ENCODE results near the gene NHSL1. TPM values are rescaled to one million over a fixed set of nuclear protein-coding genes. Genes with fewer than 3 reads are reported as not detected.
"Not testable (repeated sequence)": the region's sequence is repeated elsewhere in the genome, so short reads cannot be mapped to it uniquely, and the experiment has no call there.

The NHSL1 gene
- total RNA-seq, 2 experiments from 2014 or later, result 0.68 to 0.76 TPM

DNA sequence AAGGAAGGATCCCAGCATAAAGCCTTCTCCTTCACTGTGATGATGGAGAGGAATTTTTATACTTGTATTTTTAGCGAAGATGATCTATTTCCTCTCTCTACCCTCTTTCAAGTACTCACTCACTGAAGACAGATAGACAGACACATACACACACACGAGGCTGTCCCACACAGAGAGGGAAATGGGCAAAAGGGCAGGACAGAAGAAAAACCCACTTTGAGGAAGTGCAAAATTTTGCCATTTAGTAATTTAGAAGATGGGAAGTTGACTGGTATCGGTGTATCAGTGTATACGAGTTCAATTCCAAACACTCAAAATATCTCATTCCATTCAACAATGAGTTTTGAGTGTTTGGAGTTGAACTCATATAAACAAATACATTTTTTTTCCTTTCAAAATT lies 64.4 kb downstream of the NHSL1 start:
- no peaks in the 10 kb centered on the region for H3K36me3 Mint-ChIP-seq
- H3K9me3 Mint-ChIP-seq, result no peaks in the 10 kb centered on the region
- no peak for DNase-seq
- no peak overlapping the region for H3K27ac Mint-ChIP-seq
- no peaks in the 10 kb centered on the region for H3K4me1 Mint-ChIP-seq
- no peak overlapping the region for H3K4me3 Mint-ChIP-seq
- H3K27me3 Mint-ChIP-seq, result no peaks in the 10 kb centered on the region

GRCh38 chr6:138434096-138434495 lies 65.2 kb downstream of the NHSL1 start:
- Mint-ChIP-seq H3K4me3 (no peak overlapping the region), H3K9me3 (no peaks in the 10 kb centered on the region), H3K36me3 (no peaks in the 10 kb centered on the region), H3K27me3 (no peaks in the 10 kb centered on the region), H3K4me1 (no peaks in the 10 kb centered on the region), H3K27ac (no peak overlapping the region)
- no peak for DNase-seq

DNA sequence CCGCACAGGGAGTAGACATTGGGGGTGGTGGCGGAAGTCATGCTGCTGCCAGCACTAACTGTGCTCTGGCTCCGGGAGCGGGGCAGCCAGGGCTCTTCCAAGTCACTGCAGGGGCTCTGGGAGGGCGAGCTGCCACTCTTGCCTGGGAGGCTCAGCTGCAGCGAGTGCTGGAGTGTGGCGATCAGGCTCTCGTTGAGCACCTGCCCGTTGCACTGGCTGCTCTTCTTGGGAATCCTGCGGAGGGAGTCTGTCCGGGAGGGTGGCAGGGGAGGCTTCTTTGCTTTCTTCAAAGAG lies 67.3 kb downstream of the NHSL1 start:
- Mint-ChIP-seq H3K4me3 (no peak overlapping the region), H3K27me3 (no peaks in the 10 kb centered on the region), H3K27ac (no peak overlapping the region), H3K36me3 (no peaks in the 10 kb centered on the region), H3K9me3 (no peaks in the 10 kb centered on the region), H3K4me1 (no peaks in the 10 kb centered on the region)
- DNase-seq, result no peak

DNA sequence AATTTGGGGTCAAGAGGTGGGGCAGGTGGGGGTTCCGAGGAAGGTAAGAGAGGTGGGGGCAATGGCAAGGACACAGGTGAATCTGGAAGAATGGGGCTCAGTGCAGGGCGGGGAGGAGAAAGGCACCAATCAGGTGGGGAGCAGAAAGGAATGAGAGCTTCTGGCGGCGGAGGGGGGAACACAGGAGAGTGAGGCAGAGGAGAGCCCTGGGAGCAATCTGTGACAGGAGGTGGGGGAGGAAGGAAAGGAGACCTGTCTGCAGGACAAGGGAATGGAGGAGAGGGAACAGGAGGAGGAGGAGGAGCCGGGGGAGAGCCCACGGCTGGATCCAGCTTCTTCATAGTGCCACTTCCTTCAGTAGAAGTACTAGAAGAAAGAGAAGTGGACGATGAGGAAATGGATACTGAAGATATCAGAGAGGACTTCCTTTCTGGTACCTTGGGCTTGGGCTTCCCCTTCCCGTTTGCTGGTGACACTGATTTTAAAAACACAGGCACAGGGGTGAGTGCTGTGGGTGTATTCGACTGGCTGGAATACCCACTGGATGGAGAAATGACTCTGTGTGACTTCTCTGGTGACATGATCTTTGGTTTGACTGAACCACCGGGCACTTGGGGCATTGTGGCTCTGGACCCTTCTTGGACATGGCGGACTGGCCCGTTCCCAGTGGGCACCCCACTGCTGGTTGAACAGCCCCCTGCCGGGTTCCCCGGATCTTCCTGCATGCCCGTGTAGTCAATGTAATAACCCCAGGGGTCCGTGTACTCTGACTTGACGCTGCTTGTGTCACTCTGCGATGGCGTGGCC lies 67.8 kb downstream of the NHSL1 start:
- H3K9me3 Mint-ChIP-seq, result no peaks in the 10 kb centered on the region
- no peaks in the 10 kb centered on the region for H3K4me1 Mint-ChIP-seq
- no peak for DNase-seq
- H3K36me3 Mint-ChIP-seq, result no peaks in the 10 kb centered on the region
- H3K27me3 Mint-ChIP-seq, result no peaks in the 10 kb centered on the region
- no peak overlapping the region for H3K4me3 Mint-ChIP-seq
- no peak overlapping the region for H3K27ac Mint-ChIP-seq

- no peaks in the 10 kb centered on the region for H3K4me1 Mint-ChIP-seq
- no peak overlapping the region for H3K4me3 Mint-ChIP-seq
Observed at GRCh38 chr6:138430361-138431145, 68.7 kb downstream of the NHSL1 start.

GRCh38 chr6:138429761-138430160 lies 69.5 kb downstream of the NHSL1 start:
- Mint-ChIP-seq H3K4me3 (no peak overlapping the region), H3K27me3 (no peaks in the 10 kb centered on the region), H3K4me1 (no peaks in the 10 kb centered on the region), H3K27ac (no peak overlapping the region), H3K9me3 (no peaks in the 10 kb centered on the region), H3K36me3 (no peaks in the 10 kb centered on the region)
- DNase-seq, result no peak

More at GRCh38 chr6:138430361-138431145, 68.7 kb downstream of the NHSL1 start:
- H3K27ac Mint-ChIP-seq, result no peak overlapping the region
- DNase-seq, result no peak
- no peaks in the 10 kb centered on the region for H3K9me3 Mint-ChIP-seq
- H3K36me3 Mint-ChIP-seq, result no peaks in the 10 kb centered on the region
- no peaks in the 10 kb centered on the region for H3K27me3 Mint-ChIP-seq

DNA sequence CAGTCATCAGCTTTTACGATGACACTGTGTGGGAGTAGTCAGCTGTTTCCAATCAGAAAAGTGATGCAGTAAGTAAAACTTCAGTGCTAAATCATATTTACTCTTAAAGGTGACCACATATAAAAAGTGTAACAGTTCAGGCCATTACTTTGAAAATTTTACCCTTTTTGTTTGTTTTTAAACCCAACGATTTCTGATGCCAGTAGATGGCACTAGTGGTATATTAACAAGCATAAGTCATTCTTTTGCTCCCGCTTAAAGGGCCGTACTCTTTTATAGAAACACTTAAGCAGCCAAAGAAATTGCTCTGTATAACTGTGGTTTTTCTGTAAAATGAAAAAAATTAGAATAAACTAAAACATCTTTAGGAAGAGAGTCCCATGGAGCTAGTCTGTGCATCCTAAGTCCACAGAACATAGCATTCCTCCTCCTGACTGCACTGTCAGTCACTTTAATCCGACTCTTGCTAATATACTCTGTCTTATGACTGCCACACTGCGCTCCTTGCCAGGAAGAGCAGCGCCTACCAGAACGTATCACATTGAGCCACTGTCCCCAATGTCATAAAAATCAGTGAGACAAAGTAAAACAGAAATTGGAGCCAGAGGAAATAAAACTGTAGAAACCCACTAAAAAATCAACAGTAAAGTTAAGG lies 70.2 kb downstream of the NHSL1 start:
- no peak for DNase-seq
- no peaks in the 10 kb centered on the region for H3K27me3 Mint-ChIP-seq

GRCh38 chr6:138427701-138428100 lies 71.6 kb downstream of the NHSL1 start:
- no peak for DNase-seq
- Mint-ChIP-seq H3K27me3 (no peaks in the 10 kb centered on the region), H3K4me3 (no peak overlapping the region), H3K27ac (no peak overlapping the region), H3K36me3 (no peaks in the 10 kb centered on the region), H3K9me3 (no peaks in the 10 kb centered on the region), H3K4me1 (peaks cover 5% of the 10 kb centered on the region)

More for the DNA sequence above, 70.2 kb downstream of the NHSL1 start:
- no peaks in the 10 kb centered on the region for H3K36me3 Mint-ChIP-seq
- no peaks in the 10 kb centered on the region for H3K9me3 Mint-ChIP-seq
- H3K4me1 Mint-ChIP-seq, result no peaks in the 10 kb centered on the region
- no peak overlapping the region for H3K27ac Mint-ChIP-seq
- H3K4me3 Mint-ChIP-seq, result no peak overlapping the region

GRCh38 chr6:138426500-138427123 lies 72.7 kb downstream of the NHSL1 start:
- no peak overlapping the region for H3K27ac Mint-ChIP-seq
- no peaks in the 10 kb centered on the region for H3K9me3 Mint-ChIP-seq
- H3K4me1 Mint-ChIP-seq, result peaks cover 5% of the 10 kb centered on the region
- no peaks in the 10 kb centered on the region for H3K36me3 Mint-ChIP-seq
- DNase-seq, result no peak
- no peaks in the 10 kb centered on the region for H3K27me3 Mint-ChIP-seq
- H3K4me3 Mint-ChIP-seq, result no peak overlapping the region

- H3K27me3 Mint-ChIP-seq, H3K4me3 Mint-ChIP-seq, H3K36me3 Mint-ChIP-seq, DNase-seq, H3K27ac Mint-ChIP-seq, H3K4me1 Mint-ChIP-seq, H3K9me3 Mint-ChIP-seq: not testable (repeated sequence)
Observed at GRCh38 chr6:138425256-138425655, 74.0 kb downstream of the NHSL1 start.

DNA sequence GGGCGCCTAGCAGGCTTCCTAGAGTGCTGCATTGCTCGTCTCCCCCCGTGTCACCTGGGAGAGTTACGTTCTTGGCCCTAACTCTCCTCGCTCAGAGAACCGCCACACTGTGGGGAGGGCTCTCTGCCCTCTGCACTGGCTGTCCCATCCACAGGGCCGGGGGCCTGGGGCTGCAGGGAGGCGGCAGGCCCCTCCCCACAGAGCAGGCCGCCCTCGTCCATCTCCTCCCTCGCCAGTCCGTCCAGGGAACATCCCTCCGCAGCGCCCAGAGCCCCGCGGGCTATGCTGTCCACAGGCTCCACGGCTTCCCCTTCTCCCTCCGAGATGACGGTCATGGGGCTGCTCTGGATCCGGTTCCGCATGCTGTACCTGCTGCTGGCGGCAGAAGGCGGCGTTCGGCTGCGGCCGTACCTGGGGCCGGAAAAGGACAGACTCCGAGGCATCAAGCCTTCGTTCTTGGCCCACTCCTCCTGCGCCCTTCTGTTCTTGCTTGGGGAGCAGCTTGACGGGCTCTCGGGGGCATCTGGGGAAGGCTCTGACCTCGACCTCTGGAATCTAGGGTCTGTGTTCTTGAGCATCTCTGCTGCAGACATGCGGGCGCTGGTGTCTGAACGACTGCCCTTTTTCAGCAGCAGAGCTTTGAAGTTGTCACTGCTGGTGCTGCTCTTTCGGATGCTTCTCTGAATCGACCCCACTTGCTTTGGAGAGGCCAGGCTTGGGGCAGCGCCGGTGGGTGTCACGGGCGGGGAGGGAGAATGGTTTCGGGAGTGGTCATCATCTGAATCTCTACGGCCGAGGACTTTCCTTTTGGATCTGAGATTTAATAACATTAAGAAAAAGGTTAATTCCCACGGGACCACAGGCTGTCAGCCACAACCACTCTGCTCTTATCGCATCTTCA lies 75.0 kb downstream of the NHSL1 start:
- no peak for DNase-seq
- Mint-ChIP-seq H3K4me3 (no peak overlapping the region), H3K4me1 (peaks cover 5% of the 10 kb centered on the region), H3K36me3 (peaks cover 4% of the 10 kb centered on the region), H3K27me3 (no peaks in the 10 kb centered on the region), H3K9me3 (no peaks in the 10 kb centered on the region), H3K27ac (no peak overlapping the region)

- Mint-ChIP-seq H3K4me1 (peaks cover 5% of the 10 kb centered on the region), H3K9me3 (no peaks in the 10 kb centered on the region), H3K27ac (no peak overlapping the region), H3K27me3 (no peaks in the 10 kb centered on the region), H3K36me3 (peaks cover 18% of the 10 kb centered on the region), H3K4me3 (no peak overlapping the region)
- DNase-seq, result no peak
Observed at GRCh38 chr6:138422861-138423260, 76.4 kb downstream of the NHSL1 start.

DNA sequence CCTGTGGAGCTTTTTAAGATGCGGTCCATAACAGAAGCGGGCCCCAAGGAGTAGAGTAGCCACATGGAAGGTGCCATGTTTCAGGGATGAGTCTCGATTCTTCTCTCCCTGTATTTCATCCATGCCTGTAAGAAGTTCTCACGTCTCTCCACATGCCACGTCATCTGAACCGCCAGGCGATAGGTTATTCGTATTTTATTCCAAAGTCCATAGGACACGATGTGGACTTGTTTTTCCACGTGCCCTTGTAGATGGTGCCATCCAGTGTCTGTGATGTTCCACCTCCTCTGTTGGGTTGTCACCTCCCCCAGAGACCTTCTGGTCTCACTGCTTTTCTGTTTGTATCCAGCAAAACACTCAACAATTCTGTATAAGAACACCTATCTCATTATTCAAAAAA lies 77.7 kb downstream of the NHSL1 start:
- Mint-ChIP-seq H3K4me1 (peaks cover 5% of the 10 kb centered on the region), H3K27me3 (no peaks in the 10 kb centered on the region), H3K9me3 (no peaks in the 10 kb centered on the region), H3K36me3 (peaks cover 22% of the 10 kb centered on the region), H3K4me3 (no peak overlapping the region), H3K27ac (no peak overlapping the region)
- no peak for DNase-seq

DNA sequence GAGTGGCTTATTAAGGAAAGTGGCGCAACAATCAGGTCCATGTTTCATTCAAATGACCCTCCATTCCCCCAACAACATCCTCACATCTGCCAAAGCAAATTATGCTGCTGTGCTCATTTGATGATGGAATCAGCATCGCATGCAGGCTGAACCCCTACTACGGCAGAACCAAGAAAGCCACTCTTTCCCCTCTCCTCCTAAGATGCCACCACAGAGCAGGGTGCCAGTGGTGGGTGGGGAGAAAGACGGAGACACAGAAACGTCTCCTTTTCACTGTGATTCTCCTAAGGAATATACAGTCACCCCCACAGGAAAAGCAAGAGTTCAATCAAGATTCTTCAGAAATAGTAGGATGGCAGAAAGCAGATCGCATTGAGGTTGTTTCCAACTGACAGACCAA lies 78.2 kb downstream of the NHSL1 start:
- H3K4me3 Mint-ChIP-seq, result no peak overlapping the region
- H3K27ac Mint-ChIP-seq, result no peak overlapping the region
- H3K9me3 Mint-ChIP-seq, result no peaks in the 10 kb centered on the region
- H3K4me1 Mint-ChIP-seq, result peaks cover 5% of the 10 kb centered on the region
- H3K27me3 Mint-ChIP-seq, result no peaks in the 10 kb centered on the region
- DNase-seq, result no peak
- peaks cover 22% of the 10 kb centered on the region for H3K36me3 Mint-ChIP-seq

Measured in activated naive CD8-positive, alpha-beta T cell treated with anti-CD3 and anti-CD28 coated beads for 36 hours (primary cell).